GM20000 (cell line): Measurements from ENCODE around the gene GSTA2.
"Not testable (repeated sequence)": the region's sequence is repeated elsewhere in the genome, so short reads cannot be mapped to it uniquely, and the experiment has no call there.

Experiments
- DNase-seq: peaks from one replicate; pipeline ENCODE4 v3.0.0; 2012; ENCODE audit warnings: low spot score
- TF ChIP-seq, protein P1 (sequence below): IDR thresholded peaks from 2 replicates; pipeline ENCODE4 v1.5.1; 2012; ENCODE audit warnings: mild to moderate bottlenecking, control low read depth; ENCODE audit errors: extremely low read depth, missing control alignments

The GSTA2 gene

GRCh38 chr6:52787917-52788316 lies 24.6 kb upstream of the GSTA2 start:
- TF ChIP-seq, protein P1, sequence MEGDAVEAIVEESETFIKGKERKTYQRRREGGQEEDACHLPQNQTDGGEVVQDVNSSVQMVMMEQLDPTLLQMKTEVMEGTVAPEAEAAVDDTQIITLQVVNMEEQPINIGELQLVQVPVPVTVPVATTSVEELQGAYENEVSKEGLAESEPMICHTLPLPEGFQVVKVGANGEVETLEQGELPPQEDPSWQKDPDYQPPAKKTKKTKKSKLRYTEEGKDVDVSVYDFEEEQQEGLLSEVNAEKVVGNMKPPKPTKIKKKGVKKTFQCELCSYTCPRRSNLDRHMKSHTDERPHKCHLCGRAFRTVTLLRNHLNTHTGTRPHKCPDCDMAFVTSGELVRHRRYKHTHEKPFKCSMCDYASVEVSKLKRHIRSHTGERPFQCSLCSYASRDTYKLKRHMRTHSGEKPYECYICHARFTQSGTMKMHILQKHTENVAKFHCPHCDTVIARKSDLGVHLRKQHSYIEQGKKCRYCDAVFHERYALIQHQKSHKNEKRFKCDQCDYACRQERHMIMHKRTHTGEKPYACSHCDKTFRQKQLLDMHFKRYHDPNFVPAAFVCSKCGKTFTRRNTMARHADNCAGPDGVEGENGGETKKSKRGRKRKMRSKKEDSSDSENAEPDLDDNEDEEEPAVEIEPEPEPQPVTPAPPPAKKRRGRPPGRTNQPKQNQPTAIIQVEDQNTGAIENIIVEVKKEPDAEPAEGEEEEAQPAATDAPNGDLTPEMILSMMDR, result no peak
- DNase-seq, result no peak

GRCh38 chr6:52786249-52786956 lies 23.1 kb upstream of the GSTA2 start:
- TF ChIP-seq, protein P1, result no peak
- no peak for DNase-seq

DNA sequence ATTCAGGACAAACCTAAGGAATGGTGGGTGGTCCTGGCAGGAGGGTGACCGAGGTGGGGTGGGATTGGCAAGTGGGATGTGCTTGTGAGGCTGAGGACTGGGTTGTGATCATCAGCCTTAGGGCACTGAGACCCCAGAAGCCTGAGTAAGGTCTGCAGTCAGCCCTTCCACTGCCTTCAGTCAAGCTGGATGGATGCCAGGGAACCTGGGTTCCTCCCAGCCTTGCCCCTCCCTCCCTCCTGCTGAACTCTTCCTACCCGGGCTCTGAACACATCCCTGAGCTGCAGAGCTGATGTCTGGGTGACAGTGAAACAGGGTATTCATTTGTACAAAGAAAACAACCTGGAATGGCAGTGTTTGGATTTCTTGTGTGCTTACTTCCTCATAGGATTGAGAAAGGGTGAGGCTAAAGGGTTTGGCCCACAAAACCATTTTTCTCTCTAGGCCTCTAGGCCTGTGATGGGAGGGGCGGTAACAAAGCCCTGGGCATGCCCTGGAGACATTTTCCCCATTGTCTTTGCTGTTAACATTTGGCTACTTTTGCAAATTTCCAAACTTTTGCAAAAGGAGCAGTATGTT lies 19.5 kb upstream of the GSTA2 start:
- DNase-seq, result not testable (repeated sequence)

- not testable (repeated sequence) for DNase-seq
Measured at GRCh38 chr6:52782209-52782608, 18.9 kb upstream of the GSTA2 start.

- no peak for DNase-seq
- TF ChIP-seq, protein P1, result no peak
Measured at GRCh38 chr6:52779237-52779636, 16.0 kb upstream of the GSTA2 start.

GRCh38 chr6:52776711-52777351 lies 13.6 kb upstream of the GSTA2 start:
- DNase-seq, result not testable (repeated sequence)

GRCh38 chr6:52769399-52769798 lies 6.1 kb upstream of the GSTA2 start:
- DNase-seq, result not testable (repeated sequence)

- DNase-seq, result not testable (repeated sequence)
Measured at GRCh38 chr6:52767658-52768057, 4.4 kb upstream of the GSTA2 start.

DNA sequence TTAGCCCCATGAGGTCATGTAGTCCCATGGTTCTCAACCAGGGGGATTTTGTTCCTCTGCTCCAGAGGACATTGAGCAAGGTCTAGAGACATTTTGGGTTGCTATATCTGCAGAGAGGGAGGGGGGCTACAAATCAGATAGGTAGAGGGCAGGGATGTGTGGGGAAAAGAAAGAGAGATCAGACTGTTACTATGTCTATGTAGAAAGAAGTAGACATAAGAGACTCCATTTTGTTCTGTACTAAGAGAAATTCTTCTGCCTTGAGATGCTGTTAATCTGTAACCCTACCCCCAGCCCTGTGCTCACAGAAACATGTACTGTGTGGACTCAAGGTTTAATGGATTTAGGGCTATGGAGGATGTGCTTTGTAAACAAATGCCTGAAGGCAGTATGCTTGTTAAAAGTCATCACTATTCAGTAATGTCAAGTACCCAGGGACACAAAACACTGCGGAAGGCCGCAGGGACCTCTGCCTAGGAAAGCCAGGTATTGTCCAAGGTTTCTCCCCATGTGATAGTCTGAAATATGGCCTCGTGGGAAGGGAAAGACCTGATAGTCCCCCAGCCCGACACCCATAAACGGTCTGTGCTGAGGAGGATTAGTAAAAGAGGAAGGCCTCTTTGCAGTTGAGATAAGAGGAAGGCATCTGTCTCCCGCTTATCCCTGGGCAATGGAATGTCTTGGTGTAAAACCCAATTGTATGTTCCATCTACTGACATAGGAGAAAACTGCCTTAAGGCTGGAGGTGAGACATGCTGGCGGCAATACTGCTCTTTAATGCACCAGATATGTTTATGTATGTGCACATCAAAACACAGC lies 1.4 kb downstream of the GSTA2 start:
- not testable (repeated sequence) for DNase-seq

- TF ChIP-seq, protein P1, result no peak
- no peak for DNase-seq
Measured at GRCh38 chr6:52760105-52760765, 3.0 kb downstream of the GSTA2 start.
